ENCODE data around the gene GNAL.

Gene GNAL

GRCh38 chr18:11672846-11673454 is 16.1 kb upstream of the GNAL start:
- H3K79me2 ChIP-seq: no peaks in the 10 kb centered on the region
- H3K4me2 ChIP-seq (ENCODE audit: low read length): no peak overlapping the region
- no peak for TF ChIP-seq CTCF (IDR thresholded peaks at IDR 0.05)
- H3K4me3 ChIP-seq (ENCODE audit: low read depth, low read length): no peak overlapping the region
- H3K4me1 ChIP-seq: no peaks in the 10 kb centered on the region
- H3K27me3 ChIP-seq (ENCODE audit: control insufficient read depth, insufficient read depth, low read length): no peaks in the 10 kb centered on the region
- H3K27ac ChIP-seq: no peak overlapping the region
- no peaks in the 10 kb centered on the region for H3K9me3 ChIP-seq (ENCODE audit: control insufficient read depth, low read length)
- no peak overlapping the region for H2AFZ ChIP-seq
- no peak overlapping the region for H3K9ac ChIP-seq
- no peaks in the 10 kb centered on the region for H3K36me3 ChIP-seq (ENCODE audit: control insufficient read depth, insufficient read depth, low read length)

- H3K4me2 ChIP-seq (ENCODE audit: low read length): no peak overlapping the region
- no peak overlapping the region for H3K4me3 ChIP-seq (ENCODE audit: low read depth, low read length)
- no peaks in the 10 kb centered on the region for H3K4me1 ChIP-seq
- H3K27ac ChIP-seq: no peak overlapping the region
- no peak for TF ChIP-seq CTCF (IDR thresholded peaks at IDR 0.05)
- no peak overlapping the region for H3K9ac ChIP-seq
- no peaks in the 10 kb centered on the region for H3K27me3 ChIP-seq (ENCODE audit: control insufficient read depth, insufficient read depth, low read length)
- H3K79me2 ChIP-seq: no peaks in the 10 kb centered on the region
- H3K36me3 ChIP-seq (ENCODE audit: control insufficient read depth, insufficient read depth, low read length): no peaks in the 10 kb centered on the region
- no peaks in the 10 kb centered on the region for H3K9me3 ChIP-seq (ENCODE audit: control insufficient read depth, low read length)
- no peak overlapping the region for H2AFZ ChIP-seq
Measured at GRCh38 chr18:11673560-11673959, 15.5 kb upstream of the GNAL start.

- Histone ChIP-seq H3K9ac (no peak overlapping the region), H2AFZ (no peak overlapping the region), H3K36me3 (ENCODE audit: control insufficient read depth, insufficient read depth, low read length) (no peaks in the 10 kb centered on the region), H3K4me1 (no peaks in the 10 kb centered on the region), H3K27me3 (ENCODE audit: control insufficient read depth, insufficient read depth, low read length) (no peaks in the 10 kb centered on the region), H3K79me2 (no peaks in the 10 kb centered on the region), H3K27ac (no peak overlapping the region), H3K4me3 (ENCODE audit: low read depth, low read length) (no peak overlapping the region), H3K4me2 (ENCODE audit: low read length) (no peak overlapping the region), H3K9me3 (ENCODE audit: control insufficient read depth, low read length) (no peaks in the 10 kb centered on the region)
- TF ChIP-seq CTCF (IDR thresholded peaks at IDR 0.05): no peak
Measured at GRCh38 chr18:11674119-11674518, 14.9 kb upstream of the GNAL start.

- Histone ChIP-seq H3K4me1 (no peaks in the 10 kb centered on the region), H3K79me2 (no peaks in the 10 kb centered on the region), H3K4me3 (ENCODE audit: low read depth, low read length) (no peak overlapping the region), H3K9me3 (ENCODE audit: control insufficient read depth, low read length) (no peaks in the 10 kb centered on the region), H3K27me3 (ENCODE audit: control insufficient read depth, insufficient read depth, low read length) (no peaks in the 10 kb centered on the region), H2AFZ (no peak overlapping the region), H3K4me2 (ENCODE audit: low read length) (no peak overlapping the region), H3K36me3 (ENCODE audit: control insufficient read depth, insufficient read depth, low read length) (no peaks in the 10 kb centered on the region), H3K9ac (no peak overlapping the region), H3K27ac (no peak overlapping the region)
- no peak for TF ChIP-seq CTCF (IDR thresholded peaks at IDR 0.05)
Measured at GRCh38 chr18:11676386-11676785, 12.7 kb upstream of the GNAL start.

- no peaks in the 10 kb centered on the region for H3K27me3 ChIP-seq (ENCODE audit: control insufficient read depth, insufficient read depth, low read length)
- H3K4me3 ChIP-seq (ENCODE audit: low read depth, low read length): no peak overlapping the region
- H2AFZ ChIP-seq: no peak overlapping the region
- H3K27ac ChIP-seq: no peak overlapping the region
- no peak overlapping the region for H3K4me2 ChIP-seq (ENCODE audit: low read length)
- H3K36me3 ChIP-seq (ENCODE audit: control insufficient read depth, insufficient read depth, low read length): no peaks in the 10 kb centered on the region
- H3K9ac ChIP-seq: no peak overlapping the region
- H3K4me1 ChIP-seq: no peaks in the 10 kb centered on the region
- H3K9me3 ChIP-seq (ENCODE audit: control insufficient read depth, low read length): no peaks in the 10 kb centered on the region
- H3K79me2 ChIP-seq: no peaks in the 10 kb centered on the region
- no peak for TF ChIP-seq CTCF (IDR thresholded peaks at IDR 0.05)
Measured at GRCh38 chr18:11676867-11677266, 12.2 kb upstream of the GNAL start.
